GM21825 (cell line): Measurements from ENCODE around the gene TSFM.
"Not testable (repeated sequence)": the region's sequence is repeated elsewhere in the genome, so short reads cannot be mapped to it uniquely, and the experiment has no call there.

Source experiments
- ATAC-seq: cut with Tn5 transposase; IDR thresholded peaks from one replicate; pipeline ENCODE4 v1.9.1; 2021; ENCODE audit warnings: mild to moderate bottlenecking, moderate library complexity; ENCODE audit not compliant: unreplicated experiment

TSFM gene

DNA sequence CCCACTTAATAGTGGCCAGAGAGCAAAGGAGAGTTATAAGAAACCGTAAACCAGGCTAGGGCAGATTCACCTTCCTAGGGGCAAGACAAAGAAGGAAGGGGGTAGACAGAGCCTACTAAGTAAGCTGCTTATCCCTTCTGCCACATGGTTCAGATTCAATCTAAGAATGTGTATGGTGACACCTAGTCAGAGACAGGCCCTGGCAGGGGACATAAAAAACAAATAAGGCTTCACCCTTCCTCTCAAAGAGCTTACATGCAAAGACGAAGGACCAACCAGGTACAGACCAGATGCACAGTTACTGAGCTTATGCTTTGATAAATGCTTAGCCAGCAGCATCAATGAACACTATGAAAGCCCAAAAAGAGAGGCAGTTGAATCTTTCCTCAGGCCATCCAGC is 20.1 kb upstream of the TSFM start:
- no peak for ATAC-seq

GRCh38 chr12:57763881-57764661 is 18.5 kb upstream of the TSFM start:
- ATAC-seq: no peak

- no peak for ATAC-seq
Observed at GRCh38 chr12:57764662-57765002, 18.0 kb upstream of the TSFM start.

GRCh38 chr12:57765003-57765697 is 17.4 kb upstream of the TSFM start:
- no peak for ATAC-seq

DNA sequence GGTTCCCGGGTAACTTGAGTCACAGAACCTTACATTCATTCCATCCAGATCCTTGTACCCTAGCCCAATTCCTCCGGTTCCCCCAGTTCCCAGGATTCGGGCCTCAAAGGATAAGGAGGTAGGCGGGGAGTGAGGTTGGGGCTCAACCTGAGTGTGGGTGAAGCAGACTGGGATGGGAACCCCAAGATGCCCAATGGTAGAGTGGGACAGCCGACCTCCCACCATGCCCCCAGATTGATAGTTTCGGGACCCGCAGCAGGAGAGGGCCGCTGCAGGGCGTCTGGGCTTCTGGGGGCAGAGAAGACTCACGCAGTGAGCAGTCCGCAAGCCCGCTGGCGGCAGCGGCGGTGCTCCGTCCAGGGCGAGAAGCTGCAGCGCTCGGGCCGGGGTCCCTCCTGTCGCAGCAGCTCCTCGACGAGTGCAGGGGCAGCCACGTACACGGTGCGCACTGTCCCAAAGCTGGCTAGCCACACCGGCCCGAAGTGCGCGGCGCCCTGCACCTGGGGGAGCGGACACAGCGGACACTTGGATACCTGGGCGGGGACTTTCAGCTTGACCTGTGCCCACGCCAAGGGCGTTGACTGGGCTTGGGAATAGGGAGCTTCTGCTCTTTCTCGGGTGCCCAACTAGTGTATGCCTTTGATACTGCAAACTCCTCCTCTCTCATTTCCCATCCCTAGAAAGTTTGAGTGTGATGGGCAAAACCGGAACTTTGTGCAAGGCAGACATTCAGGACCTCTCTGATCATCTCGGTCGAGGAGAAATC is 16.7 kb upstream of the TSFM start:
- no peak for ATAC-seq

DNA sequence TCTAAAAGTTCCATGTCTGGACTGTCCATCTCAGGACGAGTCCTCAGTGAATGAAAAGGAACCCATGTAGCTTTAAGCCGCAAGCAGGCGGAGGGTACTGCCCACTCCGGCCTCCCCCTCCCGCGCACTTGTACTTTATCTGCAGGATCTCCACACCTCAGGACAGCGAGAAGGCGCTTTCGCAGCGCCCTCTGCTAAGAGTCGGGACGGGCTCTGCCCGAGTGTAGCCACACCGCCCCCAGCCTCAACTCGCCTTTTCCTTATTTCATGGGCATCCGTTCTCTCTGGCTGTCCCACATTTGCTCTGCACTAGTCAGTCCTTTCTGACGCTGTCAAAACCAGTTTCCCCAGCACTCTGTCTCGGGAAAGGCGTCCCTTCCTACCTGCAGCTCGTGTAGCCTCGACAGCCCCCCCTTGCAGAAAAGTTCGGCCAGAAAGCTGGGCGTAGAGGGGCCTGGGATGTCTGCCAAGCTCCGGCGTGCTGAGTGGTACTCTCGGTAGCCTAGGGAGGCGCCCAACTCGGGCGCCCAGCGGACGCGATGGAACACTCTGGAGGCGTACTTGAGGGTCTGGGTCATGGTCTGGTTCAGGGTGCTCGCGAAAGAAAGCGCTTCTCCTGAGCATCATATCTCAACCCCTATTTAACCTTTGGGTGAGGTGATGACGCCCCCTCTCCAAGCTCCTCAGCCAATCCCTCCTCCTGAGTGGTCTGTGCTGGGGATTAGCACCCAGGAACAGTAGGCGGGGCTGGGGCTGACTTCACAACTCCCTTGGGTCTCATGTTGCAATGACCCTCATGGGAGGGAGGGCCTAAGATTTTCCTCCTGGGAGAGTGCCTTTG is 15.9 kb upstream of the TSFM start, which contains the start of gene CYP27B1:
TSS of gene CYP27B1 (minus strand) at position 615 of the 841 bp plus-strand sequence. CDS start at position 578, 37 bp downstream.
- no peak for ATAC-seq

DNA sequence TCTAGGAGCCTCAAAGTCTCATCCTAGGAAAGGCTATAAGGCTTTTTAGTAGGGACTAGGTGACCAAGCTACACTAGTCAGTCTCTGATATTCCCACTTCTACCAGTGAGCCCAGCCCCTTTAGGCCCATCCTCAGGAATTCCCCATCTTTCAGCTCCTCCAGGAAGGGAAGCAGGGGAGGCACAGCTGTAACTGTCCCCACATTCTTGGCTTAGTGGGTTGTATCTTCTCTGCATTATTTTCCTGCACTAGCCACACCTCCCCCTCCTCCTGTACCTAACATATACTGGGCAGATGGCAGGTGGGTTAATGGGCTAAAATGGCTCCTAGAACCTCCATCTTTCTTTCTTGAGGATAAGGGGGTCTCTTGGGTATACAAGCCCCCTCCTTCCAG is 15.3 kb upstream of the TSFM start:
- no peak for ATAC-seq

DNA sequence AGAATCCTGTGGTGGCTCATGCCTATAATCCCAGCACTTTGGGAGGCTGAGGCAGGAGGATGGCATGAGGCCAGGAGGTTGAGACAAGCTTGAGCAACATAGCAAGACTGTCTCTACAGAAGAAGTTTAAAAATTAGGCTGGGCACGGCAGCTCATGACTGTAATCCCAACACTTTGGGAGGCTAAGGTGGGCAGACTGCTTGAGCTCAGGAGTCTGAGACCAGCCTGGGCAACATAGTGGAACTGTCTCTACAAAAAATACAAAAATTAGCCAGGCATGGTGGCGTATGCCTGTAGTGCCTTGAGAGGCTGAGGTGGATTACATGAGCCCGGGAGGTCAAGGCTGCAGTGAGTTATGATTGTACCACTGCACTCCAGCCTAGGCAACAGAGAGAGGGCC is 14.7 kb upstream of the TSFM start:
- ATAC-seq: no peak

DNA sequence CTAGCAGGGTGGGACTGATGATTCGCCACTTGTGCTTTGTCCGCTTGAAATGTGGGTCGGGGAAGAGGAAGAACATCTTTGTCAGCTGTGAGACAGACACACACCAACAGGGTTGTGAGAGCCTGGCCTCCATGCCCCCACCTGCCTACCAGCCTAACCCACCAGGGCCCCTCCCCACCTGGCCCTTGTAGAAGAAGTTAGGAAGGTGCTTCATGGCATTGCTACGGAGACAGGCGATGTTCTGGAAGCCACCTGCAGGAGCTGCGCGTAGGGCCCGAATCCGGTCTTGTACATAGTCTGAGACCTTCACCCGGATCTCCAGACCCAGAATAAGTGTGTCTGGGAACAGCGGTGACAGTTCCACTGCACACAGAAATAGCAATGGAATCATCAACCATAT is 13.0 kb upstream of the TSFM start:
- ATAC-seq: no peak

GRCh38 chr12:57770734-57771133 is 11.9 kb upstream of the TSFM start:
- ATAC-seq: no peak

- peak; percentile 71 for ATAC-seq
Observed at GRCh38 chr12:57771236-57771872, 11.2 kb upstream of the TSFM start.

- ATAC-seq: peak; percentile 86
Observed at GRCh38 chr12:57771873-57772428, 10.6 kb upstream of the TSFM start, which contains the start of gene METTL1. METTL1 (minus strand) TSS chr12:57772105; CDS start chr12:57772083, 22 bp downstream.

DNA sequence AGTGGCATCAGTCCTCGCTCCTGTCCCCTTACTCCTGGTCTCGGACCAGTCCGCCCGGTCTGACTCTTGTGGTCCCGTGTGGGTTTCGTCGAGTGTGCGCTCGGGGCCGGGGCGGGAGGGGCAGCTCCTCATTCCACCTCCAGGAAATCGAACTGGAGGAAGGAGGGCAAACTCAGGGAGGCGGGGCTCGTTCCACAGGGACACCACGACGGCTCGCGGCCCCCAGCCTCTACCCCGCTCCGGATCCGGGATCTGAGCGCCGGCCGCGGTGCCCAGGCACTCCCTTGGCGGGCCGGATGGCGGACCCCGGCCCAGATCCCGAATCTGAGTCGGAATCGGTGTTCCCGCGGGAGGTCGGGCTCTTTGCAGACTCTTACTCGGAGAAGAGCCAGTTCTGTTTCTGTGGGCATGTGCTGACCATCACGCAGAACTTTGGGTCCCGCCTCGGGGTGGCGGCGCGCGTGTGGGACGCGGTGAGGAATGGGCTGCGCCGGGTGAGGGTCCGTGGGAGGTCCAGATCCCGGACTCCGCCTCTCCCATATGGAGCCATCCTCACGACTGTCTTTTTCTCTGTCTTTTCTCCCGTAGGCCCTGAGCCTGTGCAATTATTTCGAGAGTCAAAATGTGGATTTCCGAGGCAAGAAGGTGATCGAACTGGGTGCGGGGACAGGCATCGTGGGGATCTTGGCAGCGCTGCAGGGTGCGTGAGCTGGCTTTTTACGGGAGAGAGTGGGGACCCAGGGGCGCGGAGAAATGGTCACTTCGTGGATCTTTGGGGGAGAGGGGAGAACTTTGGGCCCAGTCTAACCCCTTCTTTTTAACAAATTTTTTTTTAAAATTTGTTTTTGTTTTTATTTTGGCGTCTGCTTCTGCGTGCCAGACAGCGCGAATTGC is 9.9 kb upstream of the TSFM start, which contains the start of gene EEF1AKMT3:
TSS of gene EEF1AKMT3 (plus strand) at position 186 of the 894 bp plus-strand sequence. CDS start at position 297, 111 bp downstream.
- peak; percentile 32 for ATAC-seq

DNA sequence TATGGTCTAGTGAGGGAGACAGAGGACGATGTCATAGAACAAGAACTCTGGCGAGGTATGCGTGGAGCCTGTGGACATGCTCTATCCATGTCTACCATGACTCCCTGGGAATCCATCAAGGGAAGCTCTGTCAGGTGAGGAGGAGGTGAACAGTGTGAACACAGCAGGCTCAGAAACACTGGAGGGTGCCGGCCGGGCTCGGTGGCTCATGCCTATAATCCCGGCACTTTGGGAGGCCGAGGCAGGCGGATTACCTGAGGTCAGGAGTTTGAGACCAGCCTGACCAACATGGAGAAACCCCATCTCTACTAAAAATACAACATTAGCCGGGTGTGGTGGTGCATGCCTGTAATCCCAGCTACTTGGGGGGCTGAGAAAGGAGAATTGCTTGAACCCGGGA is 8.0 kb upstream of the TSFM start:
- not testable (repeated sequence) for ATAC-seq

DNA sequence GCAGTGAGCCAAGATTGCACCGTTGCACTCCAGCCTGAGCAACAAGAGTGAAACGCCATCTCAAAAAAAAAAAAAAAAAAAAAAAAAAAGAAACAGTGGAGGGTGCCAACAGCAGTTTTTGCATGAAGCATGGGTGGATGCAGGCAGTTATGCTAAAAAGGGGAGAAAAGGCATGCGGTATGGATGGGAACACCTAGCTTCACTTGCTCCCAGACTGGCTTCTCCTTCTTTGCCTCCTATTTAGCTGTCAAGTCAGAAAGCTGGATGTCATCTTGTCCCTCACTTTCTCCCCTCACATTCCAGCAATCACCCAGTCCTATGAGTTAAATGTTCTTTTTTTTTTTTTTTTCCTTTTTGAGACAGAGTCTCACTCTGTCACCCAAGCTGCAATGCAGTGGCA is 7.5 kb upstream of the TSFM start:
- no peak for ATAC-seq

DNA sequence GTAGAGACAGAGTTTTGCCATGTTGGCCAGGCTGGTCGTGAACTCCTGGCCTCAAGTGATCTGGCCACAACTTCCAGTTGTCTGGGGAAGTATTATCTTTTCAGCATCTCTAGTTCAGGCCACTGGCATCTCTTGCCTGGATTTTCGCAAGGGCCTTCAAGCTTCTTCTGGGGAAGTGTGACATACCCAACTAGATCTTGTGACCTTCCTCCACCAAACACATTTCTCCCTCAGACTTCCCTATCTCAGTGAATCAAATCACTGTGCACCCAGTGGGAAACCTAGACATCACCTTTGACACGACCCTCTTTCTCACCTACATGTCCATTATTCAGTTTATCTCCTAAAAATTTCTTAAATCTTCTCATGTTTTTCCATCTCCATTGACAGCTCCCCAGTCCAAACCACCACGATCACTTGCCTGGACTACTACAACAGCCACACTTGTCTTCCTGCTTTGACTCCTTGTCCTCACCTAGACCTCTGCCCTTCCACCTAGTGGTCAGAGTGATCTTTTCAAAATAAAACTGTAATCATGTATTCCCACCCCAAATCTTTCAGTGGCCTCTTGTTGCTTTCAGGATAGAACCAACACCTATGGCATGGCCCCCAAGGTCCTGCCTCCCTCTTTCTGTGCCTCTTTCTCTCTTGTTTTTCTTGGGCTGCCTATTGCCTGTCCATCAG is 6.9 kb upstream of the TSFM start:
- ATAC-seq: no peak

- no peak for ATAC-seq
Observed at GRCh38 chr12:57776247-57776587, 6.4 kb upstream of the TSFM start.

DNA sequence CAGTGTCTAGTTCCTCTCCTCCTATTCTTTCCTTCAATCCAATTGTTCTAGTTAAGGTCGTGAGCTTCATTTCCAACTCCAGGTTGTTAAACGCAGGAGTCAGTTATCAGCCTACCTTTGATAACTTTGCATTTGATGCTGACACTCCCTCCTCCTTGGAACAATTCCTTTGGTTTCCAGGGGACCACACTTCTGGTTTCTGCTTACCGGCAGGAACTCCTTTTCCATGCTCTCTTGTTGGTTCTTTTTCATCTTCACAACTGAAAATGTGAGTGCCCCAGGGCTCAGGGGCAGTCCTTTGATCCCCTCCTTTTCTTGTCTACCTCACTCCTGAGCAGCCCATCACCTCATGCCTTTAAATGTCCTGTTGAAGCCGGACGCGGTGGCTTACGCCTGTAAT is 5.2 kb upstream of the TSFM start:
- ATAC-seq: no peak
